HG02798 (cell line): ENCODE results near the gene HDAC9.
A peak's percentile ranks its signal among the peaks of the same experiment; 100 is the strongest.

Source experiments
- ATAC-seq: cut with Tn5 transposase; IDR thresholded peaks from one replicate; pipeline ENCODE4 v1.9.1; 2021; ENCODE audit warnings: mild to moderate bottlenecking; ENCODE audit not compliant: unreplicated experiment, poor library complexity

HDAC9 gene

GRCh38 chr7:18550574-18550973 lies 55.0 kb downstream of the HDAC9 start:
- ATAC-seq = no peak

DNA sequence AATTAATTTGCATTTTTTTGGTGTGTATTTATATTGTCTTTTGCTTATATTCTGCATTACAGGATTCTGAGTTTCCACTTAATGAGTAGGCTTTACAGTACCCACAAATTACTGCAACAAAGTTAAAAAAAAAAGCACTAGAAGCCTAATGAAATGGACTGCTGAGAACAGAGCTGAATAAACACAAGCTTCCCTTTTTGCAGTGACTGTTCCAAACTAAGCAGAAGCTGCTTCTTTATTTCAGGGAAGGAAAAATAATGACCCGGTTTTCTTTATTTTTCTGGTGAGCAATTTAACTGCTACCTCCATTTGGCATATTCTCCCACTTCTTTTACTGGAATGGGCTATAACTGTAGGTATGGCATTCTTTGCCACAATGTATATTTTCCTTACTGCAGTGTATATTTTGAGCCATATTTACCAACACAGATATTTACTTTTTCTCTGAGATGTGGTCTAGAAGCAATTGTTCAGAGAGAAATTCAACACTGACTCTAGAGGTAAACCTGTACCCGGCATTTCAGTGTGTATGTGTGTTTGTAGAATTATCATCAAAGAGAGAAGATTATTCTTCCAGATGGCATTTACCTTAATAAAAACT lies 56.9 kb downstream of the HDAC9 start:
- no peak for ATAC-seq

DNA sequence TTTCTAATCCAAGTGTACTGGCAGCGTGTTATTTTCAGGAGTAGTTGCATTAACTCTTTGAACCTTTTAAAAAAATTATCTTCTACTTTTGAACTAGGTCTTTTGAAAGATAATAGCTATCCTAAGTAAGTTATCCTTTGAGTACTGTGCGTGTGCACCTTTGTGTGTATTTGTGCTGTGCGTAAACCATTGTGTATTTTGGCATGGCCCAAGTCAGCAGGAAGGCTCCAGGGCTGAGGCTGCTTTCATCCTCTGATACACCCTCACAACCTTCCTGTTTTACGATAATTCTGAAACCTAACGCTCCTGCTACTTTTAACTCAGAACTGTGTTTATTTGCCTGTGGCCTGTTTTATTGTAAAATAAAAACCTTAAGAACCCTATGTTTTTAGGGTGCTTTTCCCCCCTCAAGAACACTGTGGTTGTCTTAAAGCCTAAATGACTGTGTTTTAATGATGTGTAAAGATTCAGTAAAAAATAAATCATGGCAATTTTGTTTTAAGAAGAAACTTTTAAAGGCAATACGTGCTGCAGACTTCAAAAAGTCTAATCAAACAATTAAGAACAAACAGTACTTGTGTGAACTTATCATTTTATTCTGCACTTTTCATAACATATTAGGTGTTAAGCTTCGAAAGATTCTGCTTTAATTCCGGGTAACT lies 57.5 kb downstream of the HDAC9 start:
- no peak for ATAC-seq

DNA sequence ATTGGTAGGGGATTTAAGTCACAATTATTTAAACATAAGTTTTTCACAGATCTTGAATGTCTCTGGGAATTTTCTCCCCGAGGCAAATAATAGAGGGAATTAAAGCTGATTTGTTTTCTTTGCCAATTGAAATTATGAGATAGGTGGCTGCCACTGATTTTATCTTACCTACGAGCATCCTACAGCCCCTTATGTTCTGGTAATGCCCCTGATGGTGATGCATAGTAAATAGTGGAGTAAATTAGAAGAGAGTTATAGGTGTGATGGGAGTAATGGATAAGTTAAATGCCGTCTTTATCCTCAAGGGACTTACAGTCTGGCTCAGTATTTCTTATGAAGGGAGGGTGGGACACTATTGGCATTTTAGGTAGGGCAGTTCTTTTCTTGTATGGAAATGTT lies 58.1 kb downstream of the HDAC9 start:
- ATAC-seq = no peak

DNA sequence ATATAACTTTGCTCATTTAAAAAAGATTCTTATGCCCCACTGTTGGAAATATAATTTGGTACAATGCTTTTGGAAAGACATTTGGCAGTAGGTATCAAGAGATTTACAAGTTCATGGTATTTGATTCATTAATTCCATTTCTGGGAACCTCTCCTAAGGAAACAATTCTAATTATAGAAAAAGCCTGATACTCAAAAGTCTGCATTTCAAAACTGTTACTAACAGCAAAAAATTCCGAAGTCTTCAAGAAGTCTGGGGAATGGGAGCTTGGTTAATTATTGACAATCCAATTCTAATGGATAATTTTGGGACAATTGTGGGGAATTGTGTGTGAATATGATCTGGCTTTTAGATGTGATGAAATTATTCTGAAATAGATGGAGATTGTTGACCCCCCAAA lies 59.6 kb downstream of the HDAC9 start:
- ATAC-seq = no peak

GRCh38 chr7:18555968-18556367 lies 60.4 kb downstream of the HDAC9 start:
- ATAC-seq = no peak

- ATAC-seq = no peak
Measured at GRCh38 chr7:18558503-18558902, 63.0 kb downstream of the HDAC9 start.

DNA sequence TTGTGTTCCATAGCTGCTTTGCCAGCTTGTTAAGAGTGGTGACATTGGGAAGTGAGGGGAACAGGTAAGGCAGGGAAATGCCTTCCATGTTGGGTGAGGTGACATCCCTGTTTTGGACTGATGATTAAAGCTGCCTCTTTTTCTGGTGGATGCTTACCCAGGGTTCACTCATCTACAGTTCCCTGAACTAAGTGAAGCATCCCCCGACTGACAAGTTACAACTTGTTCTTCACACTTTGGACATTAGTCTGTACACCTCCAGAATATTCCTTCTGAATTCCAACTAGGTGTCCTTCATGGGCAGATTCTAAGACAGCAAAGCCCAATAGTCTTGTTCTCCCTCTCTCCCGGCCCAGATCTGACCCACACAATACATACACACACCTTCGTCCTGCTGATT lies 63.4 kb downstream of the HDAC9 start:
- no peak for ATAC-seq

DNA sequence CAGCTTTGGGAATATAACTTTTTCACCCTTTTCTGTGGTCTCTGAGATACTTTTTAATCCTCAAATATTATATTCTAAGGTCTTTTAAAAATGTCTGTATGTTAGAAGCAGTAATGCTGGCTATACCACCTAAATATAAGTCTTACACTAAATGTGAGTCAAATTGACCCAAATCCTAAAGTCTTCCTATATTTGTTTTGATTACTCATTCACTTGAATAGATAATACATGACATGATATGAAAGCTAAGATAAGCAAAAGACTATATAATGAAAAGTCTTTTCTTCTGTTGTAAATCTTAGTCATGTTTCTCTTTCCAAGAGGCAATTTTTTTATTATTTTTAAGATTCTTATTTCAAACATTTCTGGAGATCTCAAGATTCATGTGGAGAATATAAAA lies 64.2 kb downstream of the HDAC9 start:
- ATAC-seq = no peak

DNA sequence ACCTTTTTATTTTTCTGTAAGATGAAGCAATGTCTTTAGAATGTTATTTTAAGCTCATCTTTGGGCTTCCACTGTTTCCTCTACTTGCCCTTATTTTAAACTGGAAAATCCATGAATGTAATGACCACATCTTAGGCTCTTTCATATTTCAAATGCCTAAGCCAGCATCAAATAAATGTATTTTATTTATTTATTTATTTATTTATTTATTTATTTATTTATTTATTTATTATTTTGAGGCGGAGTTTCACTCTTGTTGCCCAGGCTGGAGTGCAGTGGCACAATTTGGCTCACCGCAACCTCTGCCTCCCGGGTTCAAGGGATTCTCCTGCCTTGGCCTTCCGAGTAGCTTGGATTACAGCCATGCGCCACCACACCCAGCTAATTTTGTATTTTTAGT lies 69.2 kb downstream of the HDAC9 start:
- ATAC-seq = no peak

DNA sequence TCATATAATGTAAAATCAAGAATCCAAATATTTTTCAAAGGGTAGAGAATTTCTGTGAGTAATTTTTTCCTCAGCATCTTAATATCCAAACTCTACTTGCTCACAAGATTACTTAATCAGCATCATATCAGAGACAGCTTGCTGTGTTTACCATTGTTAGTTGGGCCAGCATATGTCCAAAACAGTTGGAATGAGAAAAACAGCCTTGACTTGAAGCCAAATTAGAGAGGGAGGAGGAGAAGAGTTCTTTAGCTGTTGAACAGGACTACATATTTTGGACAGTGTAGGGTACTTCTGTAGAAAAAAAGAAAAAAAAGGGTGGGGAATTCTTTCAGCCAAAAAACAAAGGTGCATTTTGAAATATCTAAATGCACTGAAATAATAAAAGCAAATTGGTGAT lies 69.8 kb downstream of the HDAC9 start:
- no peak for ATAC-seq

- ATAC-seq = no peak
Measured at GRCh38 chr7:18566205-18566604, 70.7 kb downstream of the HDAC9 start.

GRCh38 chr7:18566829-18567228 lies 71.3 kb downstream of the HDAC9 start:
- peak; percentile 98 for ATAC-seq

- ATAC-seq = no peak
Measured at GRCh38 chr7:18570441-18570840, 74.9 kb downstream of the HDAC9 start.

GRCh38 chr7:18570890-18571478 lies 75.4 kb downstream of the HDAC9 start:
- no peak for ATAC-seq

DNA sequence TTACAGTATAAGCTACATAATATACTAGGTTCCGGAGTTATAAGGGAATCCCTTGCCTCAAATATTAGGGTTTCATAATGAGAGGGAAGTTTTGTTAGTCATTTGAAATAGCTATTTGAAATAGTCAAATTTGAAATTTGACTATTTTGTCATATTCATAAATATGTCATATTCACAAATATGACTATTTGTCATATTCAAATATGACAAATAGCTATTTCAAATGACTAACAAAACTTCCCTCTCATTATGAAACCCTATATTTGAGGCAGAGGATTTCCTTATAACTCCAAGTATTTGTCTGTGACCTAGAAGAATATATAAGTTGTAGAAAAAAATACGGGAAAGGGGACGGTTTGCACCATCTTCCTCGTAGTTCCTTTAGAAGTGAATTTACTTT lies 76.6 kb downstream of the HDAC9 start:
- no peak for ATAC-seq

DNA sequence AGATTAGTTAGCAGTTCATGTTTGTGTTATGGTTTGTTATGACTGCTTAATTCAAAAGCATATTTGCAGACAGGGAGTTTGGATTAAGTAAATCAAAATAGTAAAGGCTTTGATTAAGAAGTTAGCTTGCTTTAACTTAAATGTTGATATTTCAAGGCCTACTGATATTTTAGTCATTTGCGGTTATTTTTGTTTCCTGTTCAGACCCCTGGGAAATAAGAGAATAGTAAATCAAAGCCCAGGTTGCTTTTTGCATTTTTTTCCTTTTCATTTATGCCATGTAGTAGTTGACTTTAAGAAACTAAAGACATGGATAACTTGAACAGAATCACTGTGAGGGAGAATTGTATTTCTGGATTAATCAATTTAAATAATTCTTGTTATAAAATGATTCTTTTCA lies 77.3 kb downstream of the HDAC9 start:
- no peak for ATAC-seq

DNA sequence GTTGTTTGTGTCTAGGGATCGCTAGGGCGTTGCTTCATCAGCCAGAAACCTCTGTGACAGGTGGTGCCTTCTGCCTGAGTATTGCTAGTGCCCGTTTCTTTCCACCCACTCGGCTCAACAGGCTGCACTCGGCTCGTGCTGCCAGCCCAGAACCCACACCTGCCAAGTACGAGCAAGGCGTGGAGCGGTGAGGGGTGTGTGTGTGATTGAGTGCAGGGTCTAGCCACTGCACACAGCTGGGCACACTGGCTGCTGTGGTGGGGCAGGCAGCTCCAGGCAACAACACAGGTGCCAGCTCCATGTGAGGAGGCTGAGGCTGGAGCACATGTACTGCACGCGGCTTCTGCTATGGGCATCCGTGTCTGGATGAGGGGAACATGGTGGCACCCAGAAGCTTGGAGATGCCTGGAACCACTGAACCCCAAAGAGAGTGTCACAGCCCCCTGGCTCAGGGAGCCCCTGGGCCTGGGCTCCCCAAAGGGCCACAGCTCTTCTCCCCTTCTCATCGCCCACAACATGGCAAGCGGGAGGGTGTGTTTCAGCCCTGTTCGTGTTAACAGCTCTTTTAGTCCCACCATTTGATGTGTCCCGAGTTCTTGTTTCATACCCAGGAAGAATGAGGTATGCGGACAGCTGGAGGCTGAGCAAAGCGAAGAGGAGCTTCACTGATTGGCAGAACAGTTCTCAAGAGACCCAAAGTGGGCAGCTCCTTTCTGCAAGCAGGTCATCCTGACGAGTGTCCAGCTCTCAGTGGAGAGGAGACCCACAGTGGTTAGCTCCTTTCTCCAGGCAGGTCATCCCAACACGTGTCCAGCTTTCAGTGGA lies 78.1 kb downstream of the HDAC9 start:
- ATAC-seq = peak; percentile 46

DNA sequence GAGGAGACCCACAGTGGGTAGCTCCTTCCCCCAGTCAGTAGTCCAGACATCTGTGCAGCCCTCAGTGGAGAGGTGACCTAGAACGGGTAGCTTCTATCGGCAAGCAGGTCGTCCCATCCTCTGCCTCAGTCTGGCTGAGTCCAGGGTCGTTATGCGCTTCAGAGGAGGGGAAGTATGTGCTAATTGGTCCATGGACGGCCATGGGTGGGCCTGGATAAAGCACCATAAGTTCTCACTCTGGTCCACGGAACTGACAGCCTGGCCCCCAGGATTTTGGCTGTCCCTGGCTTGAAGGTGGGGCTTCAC lies 78.6 kb downstream of the HDAC9 start:
- no peak for ATAC-seq

DNA sequence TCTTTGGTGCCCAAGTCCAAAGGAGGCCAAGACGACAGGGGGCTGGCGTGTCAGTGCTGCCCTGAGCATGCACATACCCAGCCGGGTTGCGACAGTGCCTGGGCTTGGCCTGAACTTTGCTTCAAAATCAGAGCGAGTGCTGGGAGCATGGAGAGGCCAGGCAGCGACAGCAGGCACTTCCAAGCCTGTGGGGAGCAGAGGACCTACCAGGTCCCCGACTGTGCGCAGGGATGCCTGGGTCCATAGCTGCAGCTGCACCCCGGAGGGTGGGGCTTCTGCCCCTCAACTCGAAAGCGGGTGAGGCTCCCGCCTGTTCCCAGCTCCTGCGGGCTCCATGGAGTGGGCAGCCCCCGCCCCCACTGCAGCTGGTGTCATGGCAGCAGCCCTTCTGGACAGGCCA lies 79.1 kb downstream of the HDAC9 start:
- no peak for ATAC-seq
